Measurements from ENCODE around the gene RHEB. TPM values are rescaled to one million over a fixed set of nuclear protein-coding genes. Genes with fewer than 3 reads are reported as not detected.

The RHEB gene
- total and polyA plus RNA-seq, 2 of the 4 experiments (the other 2 are of a cell fraction), result 19.7 to 67.2 TPM

DNA sequence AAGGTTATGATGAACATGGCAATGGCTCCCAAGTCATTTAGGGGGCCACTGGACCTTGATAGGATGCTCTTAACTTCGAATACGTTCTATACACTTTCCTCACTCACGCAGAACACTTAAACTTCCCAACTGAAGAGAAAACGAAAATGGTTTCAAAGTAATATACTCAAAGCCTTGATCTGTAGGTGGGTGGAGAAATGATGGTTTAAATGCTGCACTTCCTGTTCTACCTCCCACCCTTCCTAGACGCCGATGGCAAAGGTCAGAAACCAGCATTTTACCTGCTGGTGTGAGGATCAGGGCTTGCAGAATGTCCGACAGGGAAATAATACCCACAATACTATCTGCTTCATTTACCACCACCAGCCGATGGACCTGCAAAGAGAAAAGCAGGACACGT, 40.5 kb upstream of the RHEB start:
- Histone ChIP-seq H2AFZ (replicated peaks; ENCODE audit: low read length, poor library complexity) (no peak overlapping the region), H4K8ac (ENCODE audit: low read depth in 2 of 2, low read length in 2 of 2) (no peak overlapping the region), H3K27ac (ENCODE audit: insufficient read depth, low read length) (no peak overlapping the region), H3K9me3 (ENCODE audit: control insufficient read depth, insufficient read depth, low read length) (no peaks in the 10 kb centered on the region), H4K91ac (ENCODE audit: insufficient read depth, low read depth, low read length) (no peak overlapping the region), H3K79me1 (ENCODE audit: low read depth in 1 of 2, low read length in 2 of 2) (peaks cover 0 to 10% of the 10 kb centered on the region in 2 experiments; a peak in 2 of 4 replicates), H3K4ac (ENCODE audit: low read depth, low read length) (no peak overlapping the region), H4K20me1 (ENCODE audit: insufficient read depth, low read length) (no peaks in the 10 kb centered on the region), H2BK20ac (ENCODE audit: low read depth, low read length) (peak overlapping the region; percentile 42; the same call in 1 of the 2 replicates), H2AK9ac (replicated peaks; ENCODE audit: low read depth, low read length, poor library complexity) (no peak overlapping the region), H4K5ac (ENCODE audit: low read depth, low read length) (no peak overlapping the region), H3K9me1 (ENCODE audit: insufficient read depth, low read length) (peaks cover 8% of the 10 kb centered on the region), H3K23ac (ENCODE audit: low read depth, low read length) (no peak overlapping the region), H3K9ac (ENCODE audit: low read depth, low read length) (no peak overlapping the region), H2AK5ac (ENCODE audit: low read depth, low read length) (peak overlapping the region; percentile 17), H3K4me3 (ENCODE audit: insufficient read depth, low read depth, low read length) (no peak overlapping the region), H2BK5ac (ENCODE audit: low read depth, low read length, poor library complexity, severe bottlenecking) (no peak overlapping the region), H3K14ac (replicated peaks; ENCODE audit: low read depth, low read length) (no peak overlapping the region), H3K4me2 (ENCODE audit: low read depth, low read length) (no peak overlapping the region), H3K56ac (ENCODE audit: extremely low read depth, insufficient read depth, low read length) (no peak overlapping the region), H2BK120ac (ENCODE audit: low read depth, low read length) (no peak overlapping the region; the same call in 1 of the 2 replicates), H2BK15ac (ENCODE audit: low read depth, low read length) (peak overlapping the region; percentile 53; the same call in 1 of the 3 replicates), H3K18ac (ENCODE audit: low read depth, low read length) (no peak overlapping the region), H3K4me1 (ENCODE audit: control insufficient read depth, insufficient read depth, low read length) (peaks cover 11% of the 10 kb centered on the region), H3K27me3 (ENCODE audit: control insufficient read depth, insufficient read depth, low read length) (no peaks in the 10 kb centered on the region), H3K36me3 (ENCODE audit: control insufficient read depth, insufficient read depth, low read length) (peaks cover 24% of the 10 kb centered on the region)
- no peak for DNase-seq
- ATAC-seq (ENCODE audit: low read depth), result no peak
- CTCF ChIA-PET, result no interaction called here
- TF ChIP-seq FOS (IDR thresholded peaks at IDR 0.05; ENCODE audit: low read depth, low read length), result no peak
- TF ChIP-seq RCOR1 (IDR thresholded peaks at IDR 0.05; ENCODE audit: insufficient replicate concordance, low read length), result no peak
- no peak for TF ChIP-seq POLR2A (IDR thresholded peaks at IDR 0.05; ENCODE audit: low read depth, low read length)
- POLR2A ChIA-PET (ENCODE audit: unreplicated experiment), result no interaction called here
- no TSS peak for BruUV-seq (replicated peaks)
- in situ Hi-C loops (cut with MboI; ENCODE audit: low sequenced_read_pairs) (no loop called here), intact Hi-C loops (cut with micrococcal nuclease) (no loop called here), dilution Hi-C loops (cut with HindIII; ENCODE audit: low sequenced_read_pairs, unreplicated experiment) (no loop called here)
- no CpG with 5 or more reads among the region's 9 CpGs for WGBS, 2 experiments (ENCODE audit: extremely low coverage in 2 of 2, insufficient read length in 1 of 2)
